ES-I3 (cell line): ENCODE results near the gene MAP1B.

ENCODE experiments used
- H3K36me3 ChIP-seq: 2 replicates; pipeline ENCODE4 v1.6.1; 2013; ENCODE audit warnings: mild to moderate bottlenecking, low read length, control low read depth, moderate library complexity; ENCODE audit not compliant: insufficient read depth
- H3K4me1 ChIP-seq: 2 replicates; pipeline ENCODE4 v1.6.1; 2013; ENCODE audit warnings: mild to moderate bottlenecking, control low read depth, low read length; ENCODE audit not compliant: insufficient read depth
- H3K9ac ChIP-seq: 2 replicates; pipeline ENCODE4 v1.6.1; 2013; ENCODE audit warnings: low read depth, mild to moderate bottlenecking, low read length, moderate library complexity
- H3K9me3 ChIP-seq: 2 replicates; pipeline ENCODE4 v1.6.1; 2013; ENCODE audit warnings: mild to moderate bottlenecking, low read length, moderate library complexity; ENCODE audit not compliant: control insufficient read depth, insufficient read depth

MAP1B gene

GRCh38 chr5:72189146-72189545 lies 81.9 kb downstream of the MAP1B start:
- H3K4me1 ChIP-seq: no peaks in the 10 kb centered on the region
- no peaks in the 10 kb centered on the region for H3K9me3 ChIP-seq
- H3K9ac ChIP-seq: no peak overlapping the region
- peaks cover 53% of the 10 kb centered on the region for H3K36me3 ChIP-seq

GRCh38 chr5:72191404-72191803 lies 84.1 kb downstream of the MAP1B start:
- H3K36me3 ChIP-seq: peaks cover 52% of the 10 kb centered on the region
- no peaks in the 10 kb centered on the region for H3K4me1 ChIP-seq
- no peaks in the 10 kb centered on the region for H3K9me3 ChIP-seq
- no peak overlapping the region for H3K9ac ChIP-seq

- H3K9ac ChIP-seq: no peak overlapping the region
- no peaks in the 10 kb centered on the region; the same call in 1 of the 2 replicates for H3K9me3 ChIP-seq
- H3K4me1 ChIP-seq: no peaks in the 10 kb centered on the region
- peaks cover 64% of the 10 kb centered on the region for H3K36me3 ChIP-seq
These were observed 87.6 kb downstream of the MAP1B start for GRCh38 chr5:72194846-72195245.

- Histone ChIP-seq H3K9ac (no peak overlapping the region), H3K36me3 (peaks cover 66% of the 10 kb centered on the region), H3K9me3 (no peaks in the 10 kb centered on the region; the same call in 1 of the 2 replicates), H3K4me1 (no peaks in the 10 kb centered on the region)
These were observed 88.3 kb downstream of the MAP1B start for GRCh38 chr5:72195581-72195980.

GRCh38 chr5:72197393-72197792 lies 90.1 kb downstream of the MAP1B start:
- no peaks in the 10 kb centered on the region; the same call in 1 of the 2 replicates for H3K4me1 ChIP-seq
- H3K9ac ChIP-seq: no peak overlapping the region
- no peaks in the 10 kb centered on the region; the same call in 1 of the 2 replicates for H3K9me3 ChIP-seq
- peaks cover 62% of the 10 kb centered on the region for H3K36me3 ChIP-seq

- H3K9me3 ChIP-seq: no peaks in the 10 kb centered on the region; the same call in 1 of the 2 replicates
- H3K36me3 ChIP-seq: peaks cover 62% of the 10 kb centered on the region
- no peaks in the 10 kb centered on the region; the same call in 1 of the 2 replicates for H3K4me1 ChIP-seq
- no peak overlapping the region for H3K9ac ChIP-seq
These were observed 92.4 kb downstream of the MAP1B start for GRCh38 chr5:72199681-72200080.

- Histone ChIP-seq H3K36me3 (peaks cover 58% of the 10 kb centered on the region), H3K4me1 (no peaks in the 10 kb centered on the region; the same call in 1 of the 2 replicates), H3K9me3 (no peaks in the 10 kb centered on the region; the same call in 1 of the 2 replicates), H3K9ac (no peak overlapping the region)
These were observed 95.1 kb downstream of the MAP1B start for GRCh38 chr5:72202331-72202825.

- no peak overlapping the region for H3K9ac ChIP-seq
- no peaks in the 10 kb centered on the region for H3K9me3 ChIP-seq
- H3K4me1 ChIP-seq: no peaks in the 10 kb centered on the region; the same call in 1 of the 2 replicates
- H3K36me3 ChIP-seq: peaks cover 49% of the 10 kb centered on the region
These were observed 96.1 kb downstream of the MAP1B start for GRCh38 chr5:72203251-72203845.

GRCh38 chr5:72204946-72205345 lies 97.7 kb downstream of the MAP1B start:
- peaks cover 38% of the 10 kb centered on the region for H3K36me3 ChIP-seq
- H3K9me3 ChIP-seq: no peaks in the 10 kb centered on the region
- no peak overlapping the region for H3K9ac ChIP-seq
- peaks cover 12% of the 10 kb centered on the region for H3K4me1 ChIP-seq

GRCh38 chr5:72205431-72206009 lies 98.2 kb downstream of the MAP1B start:
- no peaks in the 10 kb centered on the region for H3K9me3 ChIP-seq
- H3K36me3 ChIP-seq: peaks cover 33% of the 10 kb centered on the region
- H3K4me1 ChIP-seq: peaks cover 17% of the 10 kb centered on the region
- no peak overlapping the region for H3K9ac ChIP-seq

- Histone ChIP-seq H3K9ac (no peak overlapping the region), H3K9me3 (no peaks in the 10 kb centered on the region), H3K36me3 (peaks cover 33% of the 10 kb centered on the region), H3K4me1 (peaks cover 17% of the 10 kb centered on the region)
These were observed 98.9 kb downstream of the MAP1B start for GRCh38 chr5:72206160-72206559.

- Histone ChIP-seq H3K36me3 (peaks cover 33% of the 10 kb centered on the region), H3K9me3 (no peaks in the 10 kb centered on the region), H3K9ac (no peak overlapping the region), H3K4me1 (peaks cover 17% of the 10 kb centered on the region)
These were observed 99.7 kb downstream of the MAP1B start for GRCh38 chr5:72206994-72207393.

- H3K9me3 ChIP-seq: no peaks in the 10 kb centered on the region
- H3K9ac ChIP-seq: no peak overlapping the region
- H3K4me1 ChIP-seq: peaks cover 17% of the 10 kb centered on the region
- H3K36me3 ChIP-seq: peaks cover 29% of the 10 kb centered on the region
These were observed 101.2 kb downstream of the MAP1B start for GRCh38 chr5:72208324-72208926.

GRCh38 chr5:72209147-72210115 lies 102.2 kb downstream of the MAP1B start:
- no peaks in the 10 kb centered on the region for H3K9me3 ChIP-seq
- H3K36me3 ChIP-seq: peaks cover 19% of the 10 kb centered on the region
- H3K4me1 ChIP-seq: peaks cover 17% of the 10 kb centered on the region
- H3K9ac ChIP-seq: no peak overlapping the region
